Large intestine (tissue), 12 donors: ENCODE data around the gene PDSS1. TPM values are rescaled to one million over a fixed set of nuclear protein-coding genes. Genes with fewer than 3 reads are reported as not detected.
"Not testable (repeated sequence)": the region's sequence is repeated elsewhere in the genome, so short reads cannot be mapped to it uniquely, and the experiment has no call there.

Source experiments
- DNase-seq, 2 donors: peaks; one replicate each; pipeline versions ENCODE4 v3.0.0 to v3.0.0-alpha.2; 2013
- H3K27ac ChIP-seq: one replicate; pipeline ENCODE4 v1.5.1; 2013; ENCODE audit warnings: low read length
- H3K27me3 ChIP-seq: 2 replicates; pipeline ENCODE4 v1.6.1; 2013; ENCODE audit warnings: low read length; ENCODE audit not compliant: control insufficient read depth, insufficient read depth
- H3K36me3 ChIP-seq: 2 replicates; pipeline ENCODE4 v1.6.1; 2013; ENCODE audit warnings: low read length; ENCODE audit not compliant: control insufficient read depth, insufficient read depth
- H3K4me1 ChIP-seq: one replicate; pipeline ENCODE4 v1.6.1; 2013; ENCODE audit warnings: low read length; ENCODE audit not compliant: control insufficient read depth, insufficient read depth
- H3K4me3 ChIP-seq: one replicate; pipeline ENCODE4 v1.5.1; 2013; ENCODE audit warnings: low read length
- H3K9me3 ChIP-seq: one replicate; pipeline ENCODE4 v1.6.1; 2013; ENCODE audit warnings: mild to moderate bottlenecking, low read depth, low read length, moderate library complexity; ENCODE audit not compliant: control insufficient read depth
- WGBS: methylation state at CpG from one replicate; pipeline ENCODE4 v1.1.5; 2013; ENCODE audit warnings: low lambda C conversion rate; ENCODE audit not compliant: insufficient coverage; 5-methylcytosine and 5-hydroxymethylcytosine counted together
- long read RNA-seq, 11 donors: transcript quantifications; one replicate each; lab custom pipeline, GENCODE V29; 2026
- polyA plus RNA-seq: library from polyadenylated mRNA; unstranded; fragments of 120-200 nt; gene quantifications from one replicate; pipeline ENCODE4 v1.2.1, GENCODE V29; 2013

The PDSS1 gene, protein sequence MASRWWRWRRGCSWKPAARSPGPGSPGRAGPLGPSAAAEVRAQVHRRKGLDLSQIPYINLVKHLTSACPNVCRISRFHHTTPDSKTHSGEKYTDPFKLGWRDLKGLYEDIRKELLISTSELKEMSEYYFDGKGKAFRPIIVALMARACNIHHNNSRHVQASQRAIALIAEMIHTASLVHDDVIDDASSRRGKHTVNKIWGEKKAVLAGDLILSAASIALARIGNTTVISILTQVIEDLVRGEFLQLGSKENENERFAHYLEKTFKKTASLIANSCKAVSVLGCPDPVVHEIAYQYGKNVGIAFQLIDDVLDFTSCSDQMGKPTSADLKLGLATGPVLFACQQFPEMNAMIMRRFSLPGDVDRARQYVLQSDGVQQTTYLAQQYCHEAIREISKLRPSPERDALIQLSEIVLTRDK
- polyA plus RNA-seq = 18.0 TPM
- long read RNA-seq, donor 1, partial matches to known transcripts = 7 of 8 reads
- long read RNA-seq, donor 1, other reads (novel, unspliced or antisense) = 0 of 8 reads
- long read RNA-seq, donor 2, partial matches to known transcripts = 20 of 24 reads
- long read RNA-seq, donor 2, other reads (novel, unspliced or antisense) = 0 of 24 reads
- long read RNA-seq, donor 3 = 0 reads
- long read RNA-seq, donor 4 = 0 reads
- long read RNA-seq, donor 5, partial matches to known transcripts = 0 of 2 reads
- long read RNA-seq, donor 5, other reads (novel, unspliced or antisense) = 0 of 2 reads
- long read RNA-seq, donor 6, transcript PDSS1-201 (12 exons, 1,626 nt) = major isoform, 5 of 15 reads
- long read RNA-seq, donor 6, partial matches to known transcripts = 10 of 15 reads
- long read RNA-seq, donor 6, other reads (novel, unspliced or antisense) = 0 of 15 reads
- long read RNA-seq, donor 7, partial matches to known transcripts = 0 of 1 reads
- long read RNA-seq, donor 7, other reads (novel, unspliced or antisense) = 0 of 1 reads
- long read RNA-seq, donor 8, partial matches to known transcripts = 17 of 18 reads
- long read RNA-seq, donor 8, other reads (novel, unspliced or antisense) = 0 of 18 reads
- long read RNA-seq, donor 9, partial matches to known transcripts = 17 of 19 reads
- long read RNA-seq, donor 9, other reads (novel, unspliced or antisense) = 0 of 19 reads
- long read RNA-seq, donor 10, partial matches to known transcripts = 35 of 51 reads
- long read RNA-seq, donor 10, other reads (novel, unspliced or antisense) = 13 of 51 reads
- long read RNA-seq, donor 11, partial matches to known transcripts = 21 of 33 reads
- long read RNA-seq, donor 11, other reads (novel, unspliced or antisense) = 8 of 33 reads

DNA sequence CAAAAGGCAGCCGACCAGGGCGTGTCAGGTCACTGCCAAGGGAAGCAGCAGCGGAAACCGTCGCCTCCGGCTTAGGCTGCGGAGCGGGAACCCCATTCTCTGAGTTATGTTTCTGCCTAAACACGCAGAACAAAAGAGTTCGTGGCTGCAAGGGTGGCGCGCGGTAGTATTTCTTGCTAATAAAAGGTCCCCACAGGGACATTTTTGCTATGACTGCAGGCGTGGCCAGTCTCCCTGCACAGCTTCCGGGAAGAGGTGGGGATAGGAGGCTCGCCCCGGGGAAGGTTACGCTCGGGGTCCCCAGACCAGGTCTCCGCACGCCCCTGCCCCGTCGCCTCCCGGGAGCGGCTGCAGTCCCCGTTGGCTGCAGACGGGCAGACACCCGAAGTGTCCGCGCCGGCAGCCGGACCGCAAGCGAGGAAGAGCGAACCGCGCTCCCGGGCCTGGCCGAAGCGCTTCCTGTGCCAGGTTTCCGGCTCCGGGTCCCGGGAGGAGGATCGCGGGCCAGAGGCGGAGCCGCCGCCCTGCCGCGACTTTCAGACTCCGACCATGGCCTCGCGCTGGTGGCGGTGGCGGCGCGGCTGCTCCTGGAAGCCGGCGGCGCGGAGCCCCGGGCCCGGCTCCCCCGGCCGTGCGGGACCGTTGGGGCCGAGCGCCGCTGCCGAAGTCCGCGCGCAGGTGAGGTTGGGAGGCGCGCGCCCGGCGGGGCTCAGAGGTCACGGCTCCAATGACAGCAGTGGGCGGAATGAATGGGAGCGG lies at the start of gene PDSS1:
PDSS1 (plus strand) TSS at position 539 of the 759 bp plus-strand sequence; CDS start at position 550, 11 bp downstream.
- peak; percentile 47 to 91 for DNase-seq
- no CpG with 5 or more reads among the region's 82 CpGs for WGBS
- Histone ChIP-seq H3K36me3 (no peaks in the 10 kb centered on the region), H3K4me3 (peak within 1 kb of the TSS; percentile 68), H3K27me3 (no peaks in the 10 kb centered on the region), H3K27ac (peak within 1 kb of the TSS; percentile 89), H3K9me3 (peaks cover 3% of the 10 kb centered on the region), H3K4me1 (peaks cover 25% of the 10 kb centered on the region)

DNA sequence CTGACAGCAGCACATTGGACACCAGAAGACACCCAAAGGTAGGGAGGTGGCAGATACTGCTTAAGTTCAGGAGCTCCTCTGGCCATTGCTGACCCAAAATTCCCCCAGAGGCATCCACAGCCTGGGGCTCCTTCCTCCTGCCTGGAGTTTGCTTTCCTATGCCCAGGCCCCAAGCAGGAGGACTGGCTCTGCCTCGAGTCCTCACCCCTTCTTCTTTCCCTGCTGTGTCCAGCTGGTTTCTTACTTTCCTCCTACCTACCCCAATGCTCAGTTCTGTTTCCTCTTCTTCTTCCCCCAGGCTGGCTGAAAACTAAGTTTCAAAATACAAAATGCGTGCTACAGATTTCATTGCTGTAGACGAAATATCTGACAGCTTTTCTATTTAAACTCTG lies 49.3 kb upstream of the PDSS1 start:
- 40% methylated on average over 1 of the region's 3 CpGs for WGBS

DNA sequence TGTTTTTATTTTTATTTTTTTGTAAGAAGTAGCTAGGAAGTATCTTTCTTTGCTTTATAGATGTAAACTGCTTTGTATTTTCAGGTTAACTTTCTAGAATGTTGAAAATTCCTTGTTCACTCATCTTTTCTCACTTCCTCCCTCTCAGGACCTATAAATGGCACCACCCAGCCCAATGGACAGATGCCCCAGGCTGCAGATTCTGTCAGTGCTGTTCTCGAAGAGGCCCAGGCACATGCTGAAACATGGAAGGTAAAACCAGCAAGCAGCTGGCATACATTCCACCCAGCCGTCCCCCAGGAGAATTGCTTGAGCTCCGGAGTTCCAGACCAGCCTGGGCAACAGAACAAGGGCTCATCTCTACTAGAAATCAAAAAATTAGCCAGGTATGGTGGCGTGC lies 47.1 kb upstream of the PDSS1 start:
- H3K9me3 ChIP-seq = no peaks in the 10 kb centered on the region
- H3K36me3 ChIP-seq = no peaks in the 10 kb centered on the region
- no CpG with 5 or more reads among the region's 4 CpGs for WGBS
- no peaks in the 10 kb centered on the region for H3K4me1 ChIP-seq
- no peak overlapping the region for H3K4me3 ChIP-seq
- no peak overlapping the region for H3K27ac ChIP-seq
- no peaks in the 10 kb centered on the region for H3K27me3 ChIP-seq
- no peak for DNase-seq

More for the DNA sequence above, 49.3 kb upstream of the PDSS1 start:
- not testable (repeated sequence) for H3K27me3 ChIP-seq, DNase-seq, H3K4me1 ChIP-seq, H3K36me3 ChIP-seq, H3K4me3 ChIP-seq, H3K9me3 ChIP-seq, H3K27ac ChIP-seq

DNA sequence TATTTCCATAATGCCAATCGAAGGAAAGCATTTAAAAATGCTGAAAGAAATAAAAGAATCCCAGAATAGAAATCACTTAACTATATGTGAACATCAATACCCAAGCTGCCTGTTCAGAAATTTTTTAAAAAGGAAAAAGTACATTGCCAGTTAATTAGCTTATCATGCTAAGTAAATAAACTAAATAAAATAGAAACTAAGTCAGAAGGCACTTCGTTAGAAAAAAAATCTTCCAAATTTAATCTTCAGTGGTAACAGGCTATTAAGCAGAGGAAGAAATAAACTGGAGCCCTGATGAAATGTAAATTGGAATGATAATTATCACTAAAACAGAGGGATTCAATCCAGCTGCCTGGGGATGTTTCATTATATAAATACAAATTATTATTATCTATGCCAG lies 46.0 kb upstream of the PDSS1 start:
- not testable (repeated sequence) for H3K27me3 ChIP-seq, H3K36me3 ChIP-seq, H3K4me3 ChIP-seq, H3K9me3 ChIP-seq, DNase-seq, H3K27ac ChIP-seq, H3K4me1 ChIP-seq
- 45% methylated on average over 1 of the region's 2 CpGs for WGBS

DNA sequence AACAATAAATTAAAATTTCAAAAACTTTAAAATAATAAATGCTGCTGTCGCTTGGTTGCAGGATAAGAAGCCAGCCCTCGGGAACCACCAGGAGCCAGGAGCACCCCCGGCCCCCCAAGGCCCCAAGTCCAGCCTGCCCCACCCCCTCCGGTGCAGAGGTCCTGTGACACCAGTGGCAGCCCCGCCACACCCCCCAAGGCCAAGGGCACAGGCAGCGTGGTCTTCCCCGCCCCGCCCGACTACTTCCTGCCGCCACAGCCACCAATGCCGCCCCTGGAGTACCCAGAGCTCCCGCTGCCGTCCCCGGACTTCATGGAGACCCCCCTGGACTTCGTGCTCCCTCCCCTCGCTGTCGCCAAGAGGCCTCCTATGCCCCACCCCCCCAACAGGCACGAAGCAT lies 44.5 kb upstream of the PDSS1 start:
- Histone ChIP-seq H3K4me1 (no peaks in the 10 kb centered on the region), H3K9me3 (no peaks in the 10 kb centered on the region), H3K4me3 (no peak overlapping the region), H3K36me3 (no peaks in the 10 kb centered on the region), H3K27me3 (no peaks in the 10 kb centered on the region), H3K27ac (no peak overlapping the region)
- no peak for DNase-seq
- no CpG with 5 or more reads among the region's 18 CpGs for WGBS

DNA sequence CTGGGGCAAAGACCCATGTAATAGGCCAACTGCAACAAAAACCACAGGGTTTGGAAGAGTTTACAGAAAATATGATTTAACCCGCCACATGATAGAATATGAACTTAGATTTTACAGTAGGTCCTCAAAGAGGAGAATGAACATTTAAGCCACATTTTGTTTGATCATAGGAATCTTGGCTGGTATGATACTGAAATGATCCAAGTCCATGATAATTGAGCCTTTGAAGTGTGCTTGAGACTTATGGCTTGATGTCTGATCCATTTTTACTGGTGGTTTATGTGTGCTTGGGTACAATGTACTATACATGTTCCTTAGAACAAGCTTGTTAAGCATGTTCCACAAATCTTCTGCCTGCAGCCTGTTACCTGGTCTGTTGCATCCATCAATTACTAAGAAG lies 41.8 kb upstream of the PDSS1 start:
- no peaks in the 10 kb centered on the region for H3K9me3 ChIP-seq
- no peaks in the 10 kb centered on the region for H3K4me1 ChIP-seq
- H3K27me3 ChIP-seq = no peaks in the 10 kb centered on the region
- H3K27ac ChIP-seq = no peak overlapping the region
- WGBS = 100% methylated on average over 1 of the region's 1 CpG
- no peak for DNase-seq
- no peaks in the 10 kb centered on the region for H3K36me3 ChIP-seq
- H3K4me3 ChIP-seq = no peak overlapping the region

DNA sequence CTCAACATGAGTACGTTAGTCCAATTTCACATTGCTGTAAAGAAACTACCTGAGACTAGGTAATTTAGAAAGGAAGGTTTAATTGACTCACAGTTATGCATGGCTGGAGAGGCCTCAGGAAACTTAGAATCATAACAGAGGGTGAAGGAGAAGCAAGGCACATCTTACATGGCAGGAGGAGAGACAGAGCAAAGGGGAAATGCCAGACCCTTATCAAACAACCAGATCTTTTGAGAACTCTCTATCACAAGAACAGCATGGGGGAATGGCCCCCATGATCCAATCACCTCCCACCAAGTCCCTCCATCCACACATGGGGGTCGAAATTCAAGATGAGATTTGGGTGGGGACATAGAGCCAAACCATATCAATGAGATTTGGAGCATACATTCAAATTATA lies 34.6 kb upstream of the PDSS1 start:
- Histone ChIP-seq H3K9me3 (no peaks in the 10 kb centered on the region), H3K36me3 (no peaks in the 10 kb centered on the region), H3K27me3 (no peaks in the 10 kb centered on the region), H3K27ac (no peak overlapping the region), H3K4me3 (no peak overlapping the region), H3K4me1 (no peaks in the 10 kb centered on the region)
- no peak for DNase-seq
- WGBS = no CpG with 5 or more reads among the region's 2 CpGs

DNA sequence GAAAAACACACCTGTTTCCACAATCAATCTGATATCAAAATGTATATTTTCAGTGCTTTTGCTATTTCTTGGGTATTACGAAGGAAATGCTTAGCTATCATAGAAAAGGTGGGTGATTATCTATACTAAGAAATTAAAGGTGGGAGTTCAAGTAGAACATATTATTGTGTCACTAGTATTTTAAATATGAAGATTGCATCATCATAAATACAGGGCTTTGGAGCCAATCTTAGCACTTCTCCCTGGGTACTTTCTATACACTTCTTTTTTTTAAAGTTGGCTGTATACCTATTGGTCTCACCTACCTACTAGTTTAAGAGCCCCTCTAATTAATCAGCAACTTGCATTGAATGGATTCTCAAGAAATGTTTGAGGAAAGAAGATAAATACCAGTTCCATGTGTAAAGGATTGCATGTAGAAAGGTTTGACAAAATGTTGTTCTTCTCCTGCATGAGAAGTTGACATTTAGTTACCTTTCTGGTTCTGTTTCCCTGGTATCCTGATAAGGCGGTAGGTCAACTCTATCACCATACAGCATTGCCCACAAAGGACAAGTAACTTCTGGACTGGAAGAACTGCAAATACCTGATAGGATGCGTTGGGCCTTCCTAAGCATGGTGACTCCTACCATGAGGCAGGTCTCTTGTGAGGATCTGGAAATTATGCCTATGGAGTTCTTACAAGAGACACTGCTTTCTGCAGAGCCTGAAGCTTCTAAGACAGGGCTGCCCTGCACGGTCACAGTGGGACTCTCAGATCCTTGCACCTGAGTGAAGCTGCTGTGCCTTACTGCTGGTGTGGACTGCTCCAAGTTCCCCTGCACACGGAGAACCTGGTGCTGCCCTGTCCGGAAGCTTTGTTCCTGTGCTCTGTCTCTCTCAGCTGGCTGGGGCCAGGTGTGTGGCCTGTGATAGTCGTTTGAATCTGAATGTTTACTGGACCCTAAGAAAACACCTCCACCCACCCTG lies 32.1 kb upstream of the PDSS1 start:
- WGBS = 100% methylated on average over 1 of the region's 7 CpGs
- Histone ChIP-seq H3K9me3 (no peaks in the 10 kb centered on the region), H3K27me3 (no peaks in the 10 kb centered on the region), H3K4me3 (no peak overlapping the region), H3K36me3 (no peaks in the 10 kb centered on the region), H3K27ac (no peak overlapping the region), H3K4me1 (no peaks in the 10 kb centered on the region)
- no peak for DNase-seq

DNA sequence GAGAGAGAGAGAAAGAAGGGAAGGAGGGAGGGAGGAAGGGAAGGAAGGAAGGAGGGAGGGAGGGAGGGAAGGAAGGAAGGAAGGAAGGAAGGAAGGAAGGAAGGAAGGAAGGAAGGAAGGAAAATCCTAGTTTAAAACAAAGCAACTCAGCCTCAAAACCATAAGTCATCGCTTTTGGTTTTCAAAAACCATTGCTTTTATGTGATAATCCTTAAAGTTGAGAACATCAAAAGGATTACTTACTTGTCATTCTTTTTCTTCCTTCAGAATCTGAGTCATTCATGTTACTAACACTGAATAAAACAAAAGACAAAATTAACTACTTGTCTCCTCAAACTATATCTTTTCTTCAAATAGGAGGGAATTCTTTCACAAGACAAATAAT lies 21.6 kb upstream of the PDSS1 start:
- 100% methylated on average over 1 of the region's 1 CpG for WGBS

More for the DNA sequence above, 21.6 kb upstream of the PDSS1 start:
- H3K36me3 ChIP-seq = no peaks in the 10 kb centered on the region
- no peak for DNase-seq
- H3K4me3 ChIP-seq = no peak overlapping the region
- H3K9me3 ChIP-seq = no peaks in the 10 kb centered on the region
- no peak overlapping the region for H3K27ac ChIP-seq
- H3K27me3 ChIP-seq = no peaks in the 10 kb centered on the region
- no peaks in the 10 kb centered on the region for H3K4me1 ChIP-seq
